CD4-positive, CD25-positive, alpha-beta regulatory T cell (primary cell): ENCODE results near the gene FNDC11. TPM values are rescaled to one million over a fixed set of nuclear protein-coding genes. Genes with fewer than 3 reads are reported as not detected.

Experiments used
- ATAC-seq, 2 donors: fragments of 150-1000 bp; cut with Tn5 transposase; one replicate each; pipeline ENCODE4 v1.10.0; 2021; ENCODE audit warnings: low read depth in 2 of 2, moderate number of reproducible peaks in 2 of 2, moderate library complexity in 1 of 2
- DNase-seq, 3 donors: peaks; one replicate each; pipeline versions ENCODE4 v3.0.0 to v3.0.0-alpha.2; 2012 to 2022; ENCODE audit warnings: mixed read lengths in 1 of 3
- H3K27ac ChIP-seq: one replicate; pipeline ENCODE4 v1.7.0; 2013; ENCODE audit warnings: mild to moderate bottlenecking, low read length; ENCODE audit not compliant: insufficient read depth, poor library complexity, severe bottlenecking
- H3K27me3 ChIP-seq: one replicate; pipeline ENCODE4 v1.7.0; 2013; ENCODE audit warnings: low read length; ENCODE audit not compliant: control insufficient read depth, insufficient read depth
- H3K36me3 ChIP-seq: one replicate; pipeline ENCODE4 v1.7.0; 2013; ENCODE audit warnings: mild to moderate bottlenecking, low read length, moderate library complexity; ENCODE audit not compliant: control insufficient read depth, insufficient read depth
- H3K4me1 ChIP-seq: 2 replicates; pipeline ENCODE4 v1.7.0; 2013; ENCODE audit warnings: mild to moderate bottlenecking, low read length; ENCODE audit not compliant: insufficient read depth, control insufficient read depth, poor library complexity, severe bottlenecking
- H3K4me3 ChIP-seq: one replicate; pipeline ENCODE4 v1.7.0; 2013; ENCODE audit warnings: low read depth, mild to moderate bottlenecking, low read length, moderate library complexity
- H3K9me3 ChIP-seq, 2 experiments: 1 replicate in 1 of 2; 2 replicates in 1 of 2; pipeline ENCODE4 v1.7.0; 2013; ENCODE audit warnings: low read length in 2 of 2, mild to moderate bottlenecking in 1 of 2, moderate library complexity in 1 of 2; ENCODE audit not compliant: control insufficient read depth in 2 of 2
- H3K27ac Mint-ChIP-seq, 3 donors: one replicate each; pipeline ENCODE4 v1.8.0; 2020 to 2022; ENCODE audit warnings: mild to moderate bottlenecking in 3 of 3, mixed read lengths in 3 of 3, moderate library complexity in 2 of 3
- H3K27me3 Mint-ChIP-seq: one replicate; pipeline ENCODE4 v1.8.0; 2022; ENCODE audit warnings: mild to moderate bottlenecking, mixed read lengths
- H3K36me3 Mint-ChIP-seq: one replicate; pipeline ENCODE4 v1.8.0; 2020; ENCODE audit warnings: mixed read lengths
- H3K4me1 Mint-ChIP-seq, 4 donors: one replicate each; pipeline ENCODE4 v1.8.0; 2020 to 2022; ENCODE audit warnings: mixed read lengths in 4 of 4, mild to moderate bottlenecking in 1 of 4
- H3K4me3 Mint-ChIP-seq, 4 donors: one replicate each; pipeline ENCODE4 v1.8.0; 2020 to 2022; ENCODE audit warnings: mild to moderate bottlenecking in 4 of 4, mixed read lengths in 4 of 4, moderate library complexity in 3 of 4
- H3K9me3 Mint-ChIP-seq, 7 donors: one replicate each; pipeline ENCODE4 v1.8.0; 2020 to 2022; ENCODE audit warnings: mixed read lengths in 7 of 7, mild to moderate bottlenecking in 3 of 7, moderate library complexity in 2 of 7
- polyA plus RNA-seq, 4 donors: library from polyadenylated mRNA; unstranded; fragments of 300-500 nt; fragmentation: Illumina TruSeq; gene quantifications; one replicate each; pipeline ENCODE4 v1.2.3, GENCODE V29; 2021
- total RNA-seq: library from RNA; stranded (reverse); gene quantifications from one replicate; pipeline ENCODE4 v1.2.3, GENCODE V29; 2022

The FNDC11 gene
- total and polyA plus RNA-seq, 5 donors from 2014 or later: 0.07 to 1.5 (median 0.18) TPM

- peaks cover 0 to 9% (median 3%) of the 10 kb centered on the region in 4 donors for H3K4me1 Mint-ChIP-seq
Observed at GRCh38 chr20:63574156-63574828, 20.3 kb downstream of the FNDC11 start, which contains the start of gene HELZ2. Gene HELZ2 (minus strand): TSS chr20:63574239. CDS start chr20:63572385, 1,854 bp downstream.

DNA sequence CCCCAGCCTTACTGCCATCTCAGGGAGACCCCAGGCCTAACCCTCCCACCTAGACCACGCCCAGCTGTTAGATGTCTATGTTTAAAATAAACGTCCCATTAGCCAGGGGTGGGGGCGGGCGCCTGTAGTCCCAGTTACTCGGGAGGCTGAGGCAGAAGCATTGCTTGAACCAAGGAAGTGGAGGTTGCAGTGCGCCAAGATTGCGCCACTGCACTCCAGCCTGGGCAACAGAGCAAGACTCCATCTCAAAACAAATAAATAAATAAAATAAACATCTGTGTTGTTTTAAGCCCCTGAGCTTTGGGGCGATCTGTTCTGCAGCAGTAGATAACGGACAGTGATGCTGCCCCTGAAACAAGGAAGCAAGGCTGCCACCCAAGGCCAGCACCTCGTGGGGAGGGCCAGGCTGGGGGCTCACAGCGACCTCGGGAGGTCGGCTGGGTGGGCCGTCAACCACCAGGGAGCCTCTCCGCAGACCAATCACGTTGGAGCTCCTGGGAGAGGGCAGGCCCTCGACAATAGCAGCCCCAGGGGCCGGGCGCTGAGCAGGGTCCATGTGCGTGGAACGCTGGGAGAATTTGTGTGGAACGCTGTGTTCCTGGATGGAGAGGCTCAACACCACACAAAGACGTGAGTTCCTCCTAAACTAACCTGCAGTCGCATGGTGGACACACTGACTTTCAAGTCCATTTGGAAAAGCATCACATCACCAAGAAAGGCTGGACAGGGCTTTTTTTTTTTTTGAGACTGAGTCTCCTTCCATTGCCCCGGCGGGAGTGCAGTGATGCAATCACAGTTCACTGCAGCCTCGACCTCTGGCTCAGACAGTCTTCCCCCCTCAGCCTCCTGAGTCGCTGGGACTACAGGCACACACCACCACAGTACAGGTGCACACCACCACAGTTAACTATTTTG is 21.1 kb downstream of the FNDC11 start:
- peaks cover 0 to 5% (median under 1%) of the 10 kb centered on the region in 4 donors for H3K4me1 Mint-ChIP-seq
- H3K4me3 Mint-ChIP-seq: peak overlapping the region; percentile 41 to 76 (median 72)
- no peak for ATAC-seq
- H3K4me3 ChIP-seq: no peak overlapping the region
- H3K36me3 Mint-ChIP-seq: no peaks in the 10 kb centered on the region
- no peaks in the 10 kb centered on the region for H3K36me3 ChIP-seq
- no peak for DNase-seq
- peaks cover 27% of the 10 kb centered on the region for H3K4me1 ChIP-seq
- H3K27ac ChIP-seq: no peak overlapping the region
- H3K9me3 Mint-ChIP-seq: peaks cover 0 to 2% (median 0%) of the 10 kb centered on the region in 7 donors
- H3K27ac Mint-ChIP-seq: no peak overlapping the region
- peaks cover 4% of the 10 kb centered on the region for H3K27me3 Mint-ChIP-seq
- no peaks in the 10 kb centered on the region for H3K27me3 ChIP-seq
- no peaks in the 10 kb centered on the region for H3K9me3 ChIP-seq

More at GRCh38 chr20:63574156-63574828, 20.3 kb downstream of the FNDC11 start, which contains the start of gene HELZ2:
- H3K9me3 ChIP-seq: no peaks in the 10 kb centered on the region
- H3K27ac Mint-ChIP-seq: peak within 1 kb of the TSS in 2 of 3 donors; percentile 56 to 67
- H3K27me3 ChIP-seq: no peaks in the 10 kb centered on the region
- peaks cover 0 to 2% (median 0%) of the 10 kb centered on the region in 7 donors for H3K9me3 Mint-ChIP-seq
- peak within 1 kb of the TSS; percentile 41 to 85 (median 78) for H3K4me3 Mint-ChIP-seq
- DNase-seq (peak; percentile 64 to 77 (median 69)), ATAC-seq (peak; percentile 80 to 89)
- H3K4me3 ChIP-seq: peak within 1 kb of the TSS; percentile 62
- H3K4me1 ChIP-seq: peaks cover 31% of the 10 kb centered on the region
- peak within 1 kb of the TSS; percentile 55 for H3K27ac ChIP-seq
- no peaks in the 10 kb centered on the region for H3K36me3 Mint-ChIP-seq
- no peaks in the 10 kb centered on the region for H3K27me3 Mint-ChIP-seq
- H3K36me3 ChIP-seq: no peaks in the 10 kb centered on the region

DNA sequence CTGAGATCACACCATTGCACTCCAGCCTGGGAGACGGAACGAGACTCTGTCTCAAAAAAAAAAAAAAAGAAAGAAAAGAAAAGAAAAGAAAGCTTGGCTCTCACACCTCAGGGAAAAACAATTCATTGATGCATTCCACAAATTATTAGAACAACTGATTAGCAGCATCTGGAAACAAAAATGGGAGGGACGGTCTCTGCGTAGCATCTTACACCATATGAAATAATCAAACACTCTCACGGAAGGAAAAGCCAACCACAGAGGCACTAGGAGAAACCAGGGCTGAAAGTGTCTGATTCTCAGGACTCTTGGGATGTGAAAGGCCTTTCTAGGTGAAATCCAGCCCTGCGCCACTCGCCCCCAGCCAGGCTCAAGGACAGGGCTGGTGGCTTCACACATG is 22.4 kb downstream of the FNDC11 start:
- DNase-seq: no peak
- ATAC-seq: no peak
- Histone ChIP-seq H3K36me3 (no peaks in the 10 kb centered on the region), H3K4me3 (no peak overlapping the region), H3K9me3 (no peaks in the 10 kb centered on the region), H3K27me3 (no peaks in the 10 kb centered on the region), H3K4me1 (peaks cover 31% of the 10 kb centered on the region), H3K27ac (no peak overlapping the region)
- Mint-ChIP-seq H3K4me3 (peak overlapping the region in 3 of 4 donors; percentile 37 to 84 (median 74)), H3K4me1 (peaks cover 0 to 10% (median 3%) of the 10 kb centered on the region in 4 donors), H3K36me3 (no peaks in the 10 kb centered on the region), H3K27me3 (peaks cover 10% of the 10 kb centered on the region), H3K9me3 (peaks cover 0 to 2% (median 0%) of the 10 kb centered on the region in 7 donors), H3K27ac (peak overlapping the region in 2 of 3 donors; percentile 37 to 76)

GRCh38 chr20:63577317-63577894 is 23.4 kb downstream of the FNDC11 start:
- H3K27ac ChIP-seq: no peak overlapping the region
- H3K27me3 ChIP-seq: no peaks in the 10 kb centered on the region
- no peak for ATAC-seq
- no peak overlapping the region for H3K4me3 ChIP-seq
- H3K9me3 ChIP-seq: no peaks in the 10 kb centered on the region
- H3K36me3 ChIP-seq: no peaks in the 10 kb centered on the region
- no peak for DNase-seq
- H3K9me3 Mint-ChIP-seq: peaks cover 0 to 2% (median 0%) of the 10 kb centered on the region in 7 donors
- no peaks in the 10 kb centered on the region for H3K36me3 Mint-ChIP-seq
- peaks cover 25% of the 10 kb centered on the region for H3K4me1 ChIP-seq
- peaks cover 10% of the 10 kb centered on the region for H3K27me3 Mint-ChIP-seq
- peak overlapping the region in 1 of 4 donors; percentile 84 for H3K4me3 Mint-ChIP-seq
- no peak overlapping the region for H3K27ac Mint-ChIP-seq
- peaks cover 0 to 10% (median 3%) of the 10 kb centered on the region in 4 donors for H3K4me1 Mint-ChIP-seq

DNA sequence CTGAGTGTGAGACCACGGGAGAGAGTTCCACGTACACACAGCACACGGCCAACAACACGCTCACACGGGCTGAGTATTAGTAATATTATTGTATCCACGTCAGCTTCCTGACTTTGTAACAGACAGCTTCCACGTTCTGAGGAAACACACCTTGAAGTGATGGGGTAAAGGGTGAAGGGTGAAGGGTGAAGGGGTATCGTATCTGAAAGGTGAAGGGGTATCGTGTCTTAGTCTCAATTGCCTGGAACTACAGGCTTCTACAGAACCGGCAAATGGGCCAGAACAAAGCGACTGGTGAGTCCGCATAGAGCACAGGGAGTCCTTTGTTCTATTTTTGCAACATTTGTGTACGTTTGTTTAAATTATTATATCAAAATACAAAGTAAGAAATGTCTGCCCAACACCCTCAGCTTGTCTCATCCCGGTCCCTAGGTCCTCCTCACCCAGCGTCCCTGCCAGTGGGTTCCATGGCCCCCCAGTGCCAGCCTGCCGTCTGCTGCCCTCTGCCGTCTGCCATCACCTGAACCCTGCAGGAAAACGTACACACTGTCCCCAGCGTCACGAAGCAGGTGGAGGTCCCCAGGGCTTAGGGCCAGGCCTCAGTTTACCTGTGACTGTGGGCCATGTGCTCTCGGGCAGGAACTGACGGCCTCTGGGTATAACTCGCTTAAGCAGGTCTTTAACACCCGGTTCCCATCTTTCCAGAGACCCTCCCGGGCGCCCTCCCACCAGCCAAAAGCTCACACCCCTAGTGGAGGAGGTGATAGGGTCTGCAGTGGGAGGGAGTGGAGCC is 24.5 kb downstream of the FNDC11 start:
- H3K9me3 ChIP-seq: no peaks in the 10 kb centered on the region
- no peaks in the 10 kb centered on the region for H3K36me3 Mint-ChIP-seq
- H3K4me1 Mint-ChIP-seq: peaks cover 0 to 10% (median 3%) of the 10 kb centered on the region in 4 donors
- H3K4me3 Mint-ChIP-seq: no peak overlapping the region
- H3K9me3 Mint-ChIP-seq: peaks cover 0 to 2% (median 0%) of the 10 kb centered on the region in 7 donors
- no peak overlapping the region for H3K27ac Mint-ChIP-seq
- H3K4me3 ChIP-seq: no peak overlapping the region
- DNase-seq (no peak), ATAC-seq (no peak)
- peaks cover 15% of the 10 kb centered on the region for H3K4me1 ChIP-seq
- no peak overlapping the region for H3K27ac ChIP-seq
- H3K36me3 ChIP-seq: no peaks in the 10 kb centered on the region
- no peaks in the 10 kb centered on the region for H3K27me3 ChIP-seq
- peaks cover 10% of the 10 kb centered on the region for H3K27me3 Mint-ChIP-seq

DNA sequence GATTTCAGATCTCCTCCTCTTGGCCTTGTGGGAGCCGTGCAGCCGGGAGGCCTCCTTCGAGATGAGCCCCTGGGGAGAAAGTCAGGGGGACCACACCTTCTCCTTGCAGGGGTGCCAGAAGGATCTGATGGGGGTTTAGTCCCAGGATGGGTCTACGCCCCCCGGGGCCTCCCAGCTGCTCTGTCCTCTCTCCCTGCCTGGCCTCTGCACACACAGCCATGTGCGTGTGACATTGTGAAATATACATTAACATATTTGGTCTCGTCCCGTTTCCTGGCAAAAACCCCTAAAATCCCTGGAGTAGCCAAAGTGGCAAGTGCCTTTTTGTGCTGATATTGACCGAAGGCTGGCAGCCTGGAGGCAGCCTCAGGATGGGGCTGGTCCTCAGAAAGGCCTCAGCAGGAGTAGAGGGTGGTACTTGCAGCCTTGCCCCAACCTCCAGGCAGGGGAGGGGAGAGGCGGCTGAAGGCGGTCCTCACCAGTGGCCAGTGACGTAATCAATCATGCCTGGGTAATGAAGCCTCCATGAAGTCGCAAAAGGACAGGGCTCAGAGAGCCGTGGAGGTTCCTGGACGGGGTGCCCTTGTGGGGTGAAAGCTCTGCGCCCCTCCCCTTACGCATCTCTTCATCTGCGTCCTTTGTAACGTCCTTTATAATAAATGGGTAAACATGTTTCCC is 25.2 kb downstream of the FNDC11 start:
- Mint-ChIP-seq H3K9me3 (peaks cover 0 to 2% (median 0%) of the 10 kb centered on the region in 7 donors), H3K36me3 (no peaks in the 10 kb centered on the region), H3K27ac (no peak overlapping the region), H3K27me3 (peaks cover 10% of the 10 kb centered on the region), H3K4me3 (peak overlapping the region in 1 of 4 donors; percentile 69), H3K4me1 (peaks cover 0 to 10% (median 4%) of the 10 kb centered on the region in 4 donors)
- Histone ChIP-seq H3K4me3 (no peak overlapping the region), H3K27ac (no peak overlapping the region), H3K9me3 (no peaks in the 10 kb centered on the region), H3K36me3 (no peaks in the 10 kb centered on the region), H3K27me3 (no peaks in the 10 kb centered on the region), H3K4me1 (peaks cover 12% of the 10 kb centered on the region)
- DNase-seq: no peak
- no peak for ATAC-seq
